Suppressor macrophage (primary cell): ENCODE measurements around the gene ZNF598.
"Not testable (repeated sequence)": the region's sequence is repeated elsewhere in the genome, so short reads cannot be mapped to it uniquely, and the experiment has no call there.

ENCODE experiments used
- DNase-seq, 4 experiments: peaks; one replicate each; pipeline ENCODE4 v3.0.0-alpha.2; 2020 to 2022

ZNF598 gene

GRCh38 chr16:1975432-1976215, 34.0 kb downstream of the ZNF598 start:
- DNase-seq, result no peak

GRCh38 chr16:1974157-1975070, 35.2 kb downstream of the ZNF598 start:
- DNase-seq, result no peak

GRCh38 chr16:1973461-1974156, 36.0 kb downstream of the ZNF598 start:
- no peak for DNase-seq

- peak in 2 of 4 experiments; percentile 22 to 39 for DNase-seq
Observed at GRCh38 chr16:1972490-1972877, 37.1 kb downstream of the ZNF598 start.

- peak; percentile 97 to 98 (median 98) for DNase-seq
Observed at GRCh38 chr16:1971796-1972489, 37.7 kb downstream of the ZNF598 start, which contains the start of gene TBL3. TSS of gene TBL3 (plus strand) at chr16:1972053. CDS start at chr16:1972165, 112 bp downstream.

- no peak for DNase-seq
Observed at GRCh38 chr16:1968146-1968953, 41.3 kb downstream of the ZNF598 start.

- DNase-seq, result no peak
Observed at GRCh38 chr16:1966460-1966859, 43.2 kb downstream of the ZNF598 start, which contains the start of gene RNF151. TSS of gene RNF151 (plus strand) at chr16:1966856. CDS start at chr16:1966882, 26 bp downstream.

GRCh38 chr16:1965396-1966001, 44.1 kb downstream of the ZNF598 start:
- peak in 3 of 4 experiments; percentile 15 to 43 (median 40) for DNase-seq

GRCh38 chr16:1964506-1965395, 44.9 kb downstream of the ZNF598 start, which contains the start of gene RPS2:
TSS of gene RPS2 (minus strand) at chr16:1964826. CDS start at chr16:1964625, 201 bp downstream.
- DNase-seq, result peak; percentile 100

- DNase-seq, result peak; percentile 33 to 76 (median 64)
Observed at GRCh38 chr16:1963806-1964505, 45.7 kb downstream of the ZNF598 start.

GRCh38 chr16:1962161-1963153, 47.2 kb downstream of the ZNF598 start:
- not testable (repeated sequence) for DNase-seq

GRCh38 chr16:1961651-1962067, 48.0 kb downstream of the ZNF598 start:
- DNase-seq, result no peak

- peak in 2 of 4 experiments; percentile 10 to 30 for DNase-seq
Observed at GRCh38 chr16:1960665-1961630, 48.7 kb downstream of the ZNF598 start.

- DNase-seq, result peak; percentile 95 to 99 (median 96)
Observed at GRCh38 chr16:1959269-1960039, 50.2 kb downstream of the ZNF598 start, which contains the start of gene NDUFB10. TSS of gene NDUFB10 (plus strand) at chr16:1959538. CDS start at chr16:1959625, 87 bp downstream.

- DNase-seq, result no peak
Observed at GRCh38 chr16:1958715-1959268, 50.8 kb downstream of the ZNF598 start.
